CD4-positive, alpha-beta memory T cell (primary cell): ENCODE results near the gene PTCRA. TPM values are rescaled to one million over a fixed set of nuclear protein-coding genes. Genes with fewer than 3 reads are reported as not detected.
A peak's percentile ranks its signal among the peaks of the same experiment; 100 is the strongest.

ENCODE experiments used
- CTCF ChIA-PET: fragments of 350-600 bp; sonication (Branson Sonifier 250); formaldehyde crosslinking; loops from one replicate; lab custom pipeline; 2021; ENCODE audit warnings: inconsistent platforms; ENCODE audit not compliant: partially characterized antibody; lab: Charles Lee
- POLR2A ChIA-PET: fragments of 350-600 bp; sonication (Branson Sonifier 250); formaldehyde crosslinking; loops from one replicate; lab custom pipeline; 2021; ENCODE audit not compliant: partially characterized antibody; lab: Charles Lee
- DNase-seq, 5 donors: peaks; one replicate each; pipeline versions ENCODE4 v3.0.0 to v3.0.0-alpha.2; 2020 to 2022; ENCODE audit warnings: mixed read lengths in 1 of 5
- H3K27ac ChIP-seq: one replicate; pipeline ENCODE4 v1.7.0; 2013; ENCODE audit warnings: low read depth, low read length
- H3K27me3 ChIP-seq: 2 replicates; pipeline ENCODE4 v1.7.0; 2013; ENCODE audit warnings: mild to moderate bottlenecking, low read length, moderate library complexity; ENCODE audit not compliant: insufficient read depth
- H3K36me3 ChIP-seq: 2 replicates; pipeline ENCODE4 v1.7.0; 2013; ENCODE audit warnings: mild to moderate bottlenecking, low read length, moderate library complexity; ENCODE audit not compliant: insufficient read depth
- H3K4me1 ChIP-seq: 2 replicates; pipeline ENCODE4 v1.7.0; 2013; ENCODE audit warnings: mild to moderate bottlenecking, low read length, moderate library complexity; ENCODE audit not compliant: insufficient read depth
- H3K4me3 ChIP-seq, 2 donors: one replicate each; pipeline ENCODE4 v1.7.0; 2013; ENCODE audit warnings: low read length in 2 of 2, mild to moderate bottlenecking in 1 of 2
- H3K9me3 ChIP-seq, 2 donors: one replicate each; pipeline ENCODE4 v1.7.0; 2013; ENCODE audit warnings: low read length in 2 of 2, control low read depth in 1 of 2; ENCODE audit not compliant: control insufficient read depth in 1 of 2
- H3K27ac Mint-ChIP-seq, 7 donors: one replicate each; pipeline ENCODE4 v1.8.0; 2020 to 2021; ENCODE audit warnings: mixed read lengths in 7 of 7, mild to moderate bottlenecking in 6 of 7, inconsistent platforms in 3 of 7, moderate library complexity in 3 of 7
- H3K27me3 Mint-ChIP-seq, 2 donors: one replicate each; pipeline ENCODE4 v1.8.0; 2020 to 2021; ENCODE audit warnings: mixed read lengths in 2 of 2
- H3K36me3 Mint-ChIP-seq, 2 donors: one replicate each; pipeline ENCODE4 v1.8.0; 2020 to 2021; ENCODE audit warnings: mixed read lengths in 2 of 2, inconsistent platforms in 1 of 2, mild to moderate bottlenecking in 1 of 2
- H3K4me1 Mint-ChIP-seq, 4 donors: one replicate each; pipeline ENCODE4 v1.8.0; 2020 to 2021; ENCODE audit warnings: mixed read lengths in 4 of 4, mild to moderate bottlenecking in 1 of 4
- H3K4me3 Mint-ChIP-seq, 8 donors: one replicate each; pipeline ENCODE4 v1.8.0; 2020 to 2021; ENCODE audit warnings: mixed read lengths in 8 of 8, mild to moderate bottlenecking in 7 of 8, moderate library complexity in 6 of 8, inconsistent platforms in 3 of 8
- H3K9me3 Mint-ChIP-seq, 8 donors: one replicate each; pipeline ENCODE4 v1.8.0; 2020 to 2021; ENCODE audit warnings: mixed read lengths in 8 of 8, mild to moderate bottlenecking in 5 of 8, inconsistent platforms in 3 of 8, moderate library complexity in 1 of 8
- intact Hi-C: fragments of 100-400 bp; cut with micrococcal nuclease; formaldehyde crosslinking; loops from one replicate; pipeline ENCODE4 v1.15.1; 2023
- polyA plus RNA-seq, 2 donors: library from polyadenylated mRNA; unstranded; fragments of 300-500 nt; fragmentation: Illumina TruSeq; gene quantifications; one replicate each; pipeline ENCODE4 v1.2.3, GENCODE V29; 2021
- total RNA-seq, 2 experiments: library from RNA; stranded (reverse); gene quantifications; one replicate each; pipeline ENCODE4 v1.2.3, GENCODE V29; 2021

Gene PTCRA
- total and polyA plus RNA-seq, 4 experiments from 2014 or later: not detected

- Mint-ChIP-seq H3K36me3 (peaks cover 32 to 59% of the 10 kb centered on the region in 2 donors), H3K27ac (peak overlapping the region; percentile 63 to 98 (median 86)), H3K4me3 (peak overlapping the region in 6 of 8 donors; percentile 3 to 84 (median 59)), H3K9me3 (no peaks in the 10 kb centered on the region), H3K27me3 (no peaks in the 10 kb centered on the region), H3K4me1 (peaks cover 30 to 70% (median 48%) of the 10 kb centered on the region in 4 donors)
- no peaks in the 10 kb centered on the region for H3K9me3 ChIP-seq
- H3K36me3 ChIP-seq: peaks cover 44% of the 10 kb centered on the region
- ChIA-PET POLR2A (no interaction called here), CTCF (no interaction called here)
- H3K27me3 ChIP-seq: no peaks in the 10 kb centered on the region
- H3K27ac ChIP-seq: peak overlapping the region; percentile 29
- H3K4me3 ChIP-seq: no peak overlapping the region
- DNase-seq: no peak
- H3K4me1 ChIP-seq: peaks cover 54% of the 10 kb centered on the region
- intact Hi-C loops: no loop called here
Measured at GRCh38 chr6:42932412-42932811, 16.6 kb downstream of the PTCRA start.

GRCh38 chr6:42933205-42933604 lies 17.4 kb downstream of the PTCRA start:
- peaks cover 52% of the 10 kb centered on the region for H3K36me3 ChIP-seq
- CTCF ChIA-PET: no interaction called here
- Mint-ChIP-seq H3K27me3 (no peaks in the 10 kb centered on the region), H3K27ac (peak overlapping the region; percentile 15 to 98 (median 83)), H3K4me1 (peaks cover 34 to 74% (median 48%) of the 10 kb centered on the region in 4 donors), H3K36me3 (peaks cover 40 to 67% of the 10 kb centered on the region in 2 donors), H3K9me3 (no peaks in the 10 kb centered on the region), H3K4me3 (peak overlapping the region in 6 of 8 donors; percentile 0 to 84 (median 62))
- POLR2A ChIA-PET: interaction anchor here (1.0 kb wide), 1 partner anchor 46 kb away, joined by 4 read pairs; no protein-coding TSS in a partner anchor
- intact Hi-C loops: no loop called here
- H3K4me3 ChIP-seq: no peak overlapping the region
- H3K27ac ChIP-seq: peak overlapping the region; percentile 2
- no peaks in the 10 kb centered on the region for H3K9me3 ChIP-seq
- no peak for DNase-seq
- peaks cover 50% of the 10 kb centered on the region for H3K4me1 ChIP-seq
- no peaks in the 10 kb centered on the region for H3K27me3 ChIP-seq

- H3K36me3 Mint-ChIP-seq: peaks cover 44 to 72% of the 10 kb centered on the region in 2 donors
- peaks cover 43% of the 10 kb centered on the region for H3K4me1 ChIP-seq
Measured at GRCh38 chr6:42935322-42935721, 19.5 kb downstream of the PTCRA start.

GRCh38 chr6:42936398-42936797 lies 20.5 kb downstream of the PTCRA start:
- POLR2A ChIA-PET: interaction anchor here (0.7 to 1.4 kb wide), 2 partner anchors 43 to 77 kb away, joined by 3 read pairs; partner anchors contain the start of genes KLHDC3, MEA1 and PEX6
- peaks cover 72% of the 10 kb centered on the region for H3K36me3 ChIP-seq

More at GRCh38 chr6:42935322-42935721, 19.5 kb downstream of the PTCRA start:
- Histone ChIP-seq H3K27ac (no peak overlapping the region), H3K4me3 (no peak overlapping the region), H3K9me3 (no peaks in the 10 kb centered on the region), H3K36me3 (peaks cover 69% of the 10 kb centered on the region), H3K27me3 (no peaks in the 10 kb centered on the region)
- intact Hi-C loops: no loop called here
- no peak overlapping the region for H3K4me3 Mint-ChIP-seq
- peak overlapping the region in 1 of 7 donors; percentile 46 for H3K27ac Mint-ChIP-seq
- no peaks in the 10 kb centered on the region for H3K27me3 Mint-ChIP-seq
- CTCF ChIA-PET: interaction anchor here (0.8 kb wide), 1 partner anchor 208 kb away, joined by 4 read pairs; no protein-coding TSS in a partner anchor
- no peak for DNase-seq
- H3K4me1 Mint-ChIP-seq: peaks cover 24 to 58% (median 34%) of the 10 kb centered on the region in 4 donors
- H3K9me3 Mint-ChIP-seq: no peaks in the 10 kb centered on the region
- POLR2A ChIA-PET: interaction anchor here (1.2 kb wide), 1 partner anchor 49 kb away, joined by 3 read pairs; the partner anchor contains the start of gene PPP2R5D

GRCh38 chr6:42937548-42938427 lies 21.9 kb downstream of the PTCRA start:
- Mint-ChIP-seq H3K27ac (peak overlapping the region in 5 of 7 donors; percentile 30 to 90 (median 67)), H3K4me1 (peaks cover 13 to 35% (median 15%) of the 10 kb centered on the region in 4 donors), H3K9me3 (no peaks in the 10 kb centered on the region), H3K27me3 (no peaks in the 10 kb centered on the region), H3K36me3 (peaks cover 36 to 69% of the 10 kb centered on the region in 2 donors), H3K4me3 (no peak overlapping the region)
- peaks cover 20% of the 10 kb centered on the region for H3K4me1 ChIP-seq
- intact Hi-C loops: no loop called here
- no peak for DNase-seq
- no peak overlapping the region for H3K4me3 ChIP-seq
- ChIA-PET CTCF (interaction anchor here (0.7 to 1.1 kb wide), 3 partner anchors 9 to 41 kb away, joined by 3 to 4 read pairs (median 4); partner anchors contain the start of genes CNPY3 and PEX6), POLR2A (interaction anchor here (0.8 to 3.2 kb wide), 3 partner anchors 8 to 76 kb away, joined by 3 to 18 read pairs (median 3); partner anchors contain the start of genes CNPY3, KLHDC3 and MEA1)
- no peak overlapping the region for H3K27ac ChIP-seq
- H3K27me3 ChIP-seq: no peaks in the 10 kb centered on the region
- peaks cover 66% of the 10 kb centered on the region for H3K36me3 ChIP-seq
- H3K9me3 ChIP-seq: no peaks in the 10 kb centered on the region

More at GRCh38 chr6:42936398-42936797, 20.5 kb downstream of the PTCRA start:
- Mint-ChIP-seq H3K4me3 (no peak overlapping the region), H3K4me1 (peaks cover 23 to 47% (median 27%) of the 10 kb centered on the region in 4 donors), H3K36me3 (peaks cover 44 to 75% of the 10 kb centered on the region in 2 donors), H3K27ac (peak overlapping the region in 2 of 7 donors; percentile 19 to 46), H3K9me3 (no peaks in the 10 kb centered on the region), H3K27me3 (no peaks in the 10 kb centered on the region)
- intact Hi-C loops: no loop called here
- Histone ChIP-seq H3K4me1 (peaks cover 32% of the 10 kb centered on the region), H3K27ac (no peak overlapping the region), H3K4me3 (no peak overlapping the region), H3K9me3 (no peaks in the 10 kb centered on the region), H3K27me3 (no peaks in the 10 kb centered on the region)
- DNase-seq: no peak
- CTCF ChIA-PET: interaction anchor here (0.6 to 1.1 kb wide), 2 partner anchors 42 to 205 kb away, joined by 3 to 4 read pairs; partner anchors contain the start of gene PEX6

GRCh38 chr6:42938428-42938796 lies 22.6 kb downstream of the PTCRA start:
- ChIA-PET CTCF (interaction anchor here (1.0 kb wide), 1 partner anchor 9 kb away, joined by 4 read pairs; the partner anchor contains the start of gene CNPY3), POLR2A (interaction anchor here (3.2 kb wide), 1 partner anchor 9 kb away, joined by 18 read pairs; the partner anchor contains the start of gene CNPY3)
- no peaks in the 10 kb centered on the region for H3K27me3 Mint-ChIP-seq
- no peak for DNase-seq
- peaks cover 7 to 29% (median 9%) of the 10 kb centered on the region in 4 donors for H3K4me1 Mint-ChIP-seq
- H3K4me3 Mint-ChIP-seq: no peak overlapping the region
- H3K4me1 ChIP-seq: peaks cover 13% of the 10 kb centered on the region
- no peak overlapping the region for H3K4me3 ChIP-seq
- no peaks in the 10 kb centered on the region for H3K9me3 Mint-ChIP-seq
- H3K9me3 ChIP-seq: no peaks in the 10 kb centered on the region
- peaks cover 31 to 65% of the 10 kb centered on the region in 2 donors for H3K36me3 Mint-ChIP-seq
- H3K36me3 ChIP-seq: peaks cover 62% of the 10 kb centered on the region
- no peak overlapping the region for H3K27ac ChIP-seq
- intact Hi-C loops: no loop called here
- H3K27ac Mint-ChIP-seq: peak overlapping the region in 2 of 7 donors; percentile 37 to 67
- H3K27me3 ChIP-seq: no peaks in the 10 kb centered on the region
